GM12875 (cell line): ENCODE results near the gene DDX31.

Experiments
- H3K4me3 ChIP-seq: one replicate; pipeline ENCODE4 v1.5.1; 2011; ENCODE audit warnings: low read depth, low read length, control low read depth
- CTCF ChIP-seq: IDR thresholded peaks from 2 replicates; pipeline ENCODE4 v1.5.1; 2011; ENCODE audit warnings: low read depth, mild to moderate bottlenecking, control low read depth, inconsistent platforms, low read length, moderate library complexity, borderline replicate concordance; ENCODE audit not compliant: insufficient read depth

DDX31 gene

DNA sequence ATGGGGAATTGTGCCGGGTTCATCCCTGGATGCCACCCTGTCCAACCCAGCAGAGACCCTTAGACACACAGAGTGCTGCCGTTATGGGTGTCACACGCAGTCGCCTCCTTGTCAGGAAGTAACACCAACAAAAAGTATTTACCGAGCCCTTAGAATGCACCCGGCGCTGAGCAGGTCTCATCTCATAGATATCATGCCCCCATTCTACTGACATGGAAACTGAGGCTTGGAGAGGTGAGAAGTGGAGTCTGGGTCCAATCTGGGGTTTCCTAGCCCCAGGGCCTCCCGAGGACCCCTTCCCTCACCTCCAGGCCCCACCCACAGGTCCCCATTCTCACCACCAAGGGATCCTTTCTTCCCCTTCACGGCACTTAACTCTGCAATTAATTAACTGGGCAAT, 124.2 kb downstream of the DDX31 start:
- TF ChIP-seq CTCF: no peak
- H3K4me3 ChIP-seq: no peak overlapping the region

DNA sequence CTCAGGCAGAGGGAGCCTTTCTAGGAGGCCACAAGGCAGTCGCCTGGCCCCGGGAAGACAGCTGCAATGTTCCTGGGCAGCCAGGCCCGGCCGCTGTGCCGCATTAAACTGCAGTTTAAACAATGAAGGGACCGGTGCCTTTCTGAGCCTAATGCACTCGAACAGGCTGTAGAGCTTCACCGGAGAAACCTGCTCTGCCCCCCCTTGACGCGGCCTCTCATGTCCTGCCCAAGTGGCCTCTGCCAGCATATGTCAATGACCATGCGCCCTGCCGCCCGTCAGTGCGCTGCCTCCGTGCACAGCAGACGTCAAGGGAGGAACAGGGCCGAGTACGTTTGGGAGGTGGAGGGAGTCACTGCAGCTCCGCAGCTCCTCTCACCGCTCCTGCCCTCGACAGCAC, 125.8 kb downstream of the DDX31 start:
- no peak for TF ChIP-seq CTCF

GRCh38 chr9:132543251-132543650, 126.5 kb downstream of the DDX31 start:
- no peak for TF ChIP-seq CTCF
- no peak overlapping the region for H3K4me3 ChIP-seq

More for the DNA sequence above, 125.8 kb downstream of the DDX31 start:
- no peak overlapping the region for H3K4me3 ChIP-seq
